Liver (tissue), 3 donors: Measurements from ENCODE around the gene GLT1D1.

Experiments used
- RXRA ChIP-seq, 2 donors: IDR thresholded peaks; 2 replicates each; pipeline ENCODE4 v1.6.1; 2017 to 2018; ENCODE audit warnings: antibody characterized with exemption in 2 of 2, mild to moderate bottlenecking in 1 of 2
- SP1 ChIP-seq: IDR thresholded peaks from 2 replicates; pipeline ENCODE4 v1.6.1; 2018; ENCODE audit warnings: antibody characterized with exemption, mild to moderate bottlenecking
- TAF1 ChIP-seq: conservative IDR thresholded peaks from 2 replicates; pipeline ENCODE4 v1.6.1; 2016; ENCODE audit warnings: antibody characterized with exemption, mild to moderate bottlenecking
- TF ChIP-seq, protein P1 (sequence below): fragments of 150-350 bp; IDR thresholded peaks from 2 replicates; pipeline ENCODE4 v1.5.1; 2017; ENCODE audit warnings: improper control_type of control experiment, low read depth, low read length; ENCODE audit not compliant: missing input control
- TF ChIP-seq, protein P2 (sequence below): IDR thresholded peaks from 2 replicates; pipeline ENCODE4 v1.6.1; 2016; ENCODE audit warnings: antibody characterized with exemption
- donor health status: healthy.
- donor health status: healthy.

DNA sequence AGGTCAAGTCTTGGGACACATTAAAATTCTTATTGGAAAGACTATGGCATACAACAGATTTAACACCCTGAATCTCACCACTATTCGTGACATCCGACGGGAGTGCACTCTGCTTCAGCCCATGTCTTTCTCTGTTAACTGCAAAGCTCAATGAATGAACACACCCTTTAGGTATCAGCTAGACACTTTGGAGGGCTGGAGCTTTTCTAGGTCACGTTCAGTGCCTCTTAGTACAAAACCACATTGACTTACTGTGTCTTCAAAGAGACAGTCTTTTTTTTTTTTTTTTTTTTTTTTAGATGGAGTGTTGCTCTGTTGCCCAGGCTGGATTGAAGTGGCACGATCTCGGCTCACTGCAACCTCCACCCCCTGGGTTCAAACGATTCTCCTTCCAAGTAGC lies 80.6 kb downstream of the GLT1D1 start:
- TF ChIP-seq, protein P1, sequence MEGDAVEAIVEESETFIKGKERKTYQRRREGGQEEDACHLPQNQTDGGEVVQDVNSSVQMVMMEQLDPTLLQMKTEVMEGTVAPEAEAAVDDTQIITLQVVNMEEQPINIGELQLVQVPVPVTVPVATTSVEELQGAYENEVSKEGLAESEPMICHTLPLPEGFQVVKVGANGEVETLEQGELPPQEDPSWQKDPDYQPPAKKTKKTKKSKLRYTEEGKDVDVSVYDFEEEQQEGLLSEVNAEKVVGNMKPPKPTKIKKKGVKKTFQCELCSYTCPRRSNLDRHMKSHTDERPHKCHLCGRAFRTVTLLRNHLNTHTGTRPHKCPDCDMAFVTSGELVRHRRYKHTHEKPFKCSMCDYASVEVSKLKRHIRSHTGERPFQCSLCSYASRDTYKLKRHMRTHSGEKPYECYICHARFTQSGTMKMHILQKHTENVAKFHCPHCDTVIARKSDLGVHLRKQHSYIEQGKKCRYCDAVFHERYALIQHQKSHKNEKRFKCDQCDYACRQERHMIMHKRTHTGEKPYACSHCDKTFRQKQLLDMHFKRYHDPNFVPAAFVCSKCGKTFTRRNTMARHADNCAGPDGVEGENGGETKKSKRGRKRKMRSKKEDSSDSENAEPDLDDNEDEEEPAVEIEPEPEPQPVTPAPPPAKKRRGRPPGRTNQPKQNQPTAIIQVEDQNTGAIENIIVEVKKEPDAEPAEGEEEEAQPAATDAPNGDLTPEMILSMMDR, result no peak
- TF ChIP-seq SP1 (no peak), TAF1 (no peak), RXRA (IDR thresholded peaks at IDR 0.05) (no peak)
- TF ChIP-seq, protein P2, sequence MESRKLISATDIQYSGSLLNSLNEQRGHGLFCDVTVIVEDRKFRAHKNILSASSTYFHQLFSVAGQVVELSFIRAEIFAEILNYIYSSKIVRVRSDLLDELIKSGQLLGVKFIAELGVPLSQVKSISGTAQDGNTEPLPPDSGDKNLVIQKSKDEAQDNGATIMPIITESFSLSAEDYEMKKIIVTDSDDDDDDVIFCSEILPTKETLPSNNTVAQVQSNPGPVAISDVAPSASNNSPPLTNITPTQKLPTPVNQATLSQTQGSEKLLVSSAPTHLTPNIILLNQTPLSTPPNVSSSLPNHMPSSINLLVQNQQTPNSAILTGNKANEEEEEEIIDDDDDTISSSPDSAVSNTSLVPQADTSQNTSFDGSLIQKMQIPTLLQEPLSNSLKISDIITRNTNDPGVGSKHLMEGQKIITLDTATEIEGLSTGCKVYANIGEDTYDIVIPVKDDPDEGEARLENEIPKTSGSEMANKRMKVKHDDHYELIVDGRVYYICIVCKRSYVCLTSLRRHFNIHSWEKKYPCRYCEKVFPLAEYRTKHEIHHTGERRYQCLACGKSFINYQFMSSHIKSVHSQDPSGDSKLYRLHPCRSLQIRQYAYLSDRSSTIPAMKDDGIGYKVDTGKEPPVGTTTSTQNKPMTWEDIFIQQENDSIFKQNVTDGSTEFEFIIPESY, result no peak
